Effector memory CD4-positive, alpha-beta T cell (primary cell): ENCODE data around the gene OR5H14.
"Not testable (repeated sequence)": the region's sequence is repeated elsewhere in the genome, so short reads cannot be mapped to it uniquely, and the experiment has no call there.

ENCODE experiments used
- DNase-seq, 3 donors: peaks; one replicate each; pipeline ENCODE4 v3.0.0-alpha.2; 2020
- H3K27ac ChIP-seq: 2 replicates; pipeline ENCODE4 v1.7.0; 2013; ENCODE audit warnings: mild to moderate bottlenecking, low read length, moderate library complexity; ENCODE audit not compliant: insufficient read depth, poor library complexity, severe bottlenecking
- H3K27me3 ChIP-seq: replicated peaks from 2 replicates; pipeline ENCODE4 v1.7.0; 2013; ENCODE audit warnings: mild to moderate bottlenecking, low read length; ENCODE audit not compliant: insufficient read depth, control insufficient read depth, poor library complexity, severe bottlenecking
- H3K36me3 ChIP-seq: 2 replicates; pipeline ENCODE4 v1.7.0; 2013; ENCODE audit warnings: mild to moderate bottlenecking, low read length, moderate library complexity; ENCODE audit not compliant: control insufficient read depth, insufficient read depth
- H3K4me1 ChIP-seq: 2 replicates; pipeline ENCODE4 v1.7.0; 2013; ENCODE audit warnings: low read length, mild to moderate bottlenecking; ENCODE audit not compliant: control insufficient read depth, insufficient read depth, poor library complexity, severe bottlenecking
- H3K4me3 ChIP-seq: 2 replicates; pipeline ENCODE4 v1.7.0; 2013; ENCODE audit warnings: low read length, low read depth, mild to moderate bottlenecking; ENCODE audit not compliant: insufficient read depth, poor library complexity, severe bottlenecking
- H3K9me3 ChIP-seq: 2 replicates; pipeline ENCODE4 v1.7.0; 2013; ENCODE audit warnings: mild to moderate bottlenecking, low read length, moderate library complexity; ENCODE audit not compliant: control insufficient read depth
- total RNA-seq, 3 donors: gene quantifications; one replicate each; lab custom pipeline; 2026; lab: John Stamatoyannopoulos, UW

The OR5H14 gene
- total RNA-seq, result 0 reads per million in 3 donors

DNA sequence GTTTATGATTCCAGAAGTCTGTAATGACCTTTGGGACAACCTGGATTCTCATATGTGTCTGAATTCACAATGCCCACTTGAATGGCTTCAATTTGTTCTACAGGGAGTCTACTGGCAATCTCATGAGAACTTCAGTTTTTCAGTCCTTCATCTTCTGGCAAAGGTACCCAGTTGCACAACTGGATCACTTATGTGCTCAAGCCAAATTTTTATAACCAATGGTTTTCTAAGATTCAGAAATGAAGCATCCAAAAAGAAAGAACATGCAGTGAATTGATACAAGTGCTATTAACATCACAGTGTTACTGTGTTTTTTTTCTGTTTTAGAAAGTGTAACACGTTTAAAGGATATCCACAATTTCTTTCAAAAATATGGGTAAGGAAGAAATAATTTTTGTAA is at the start of gene OR5H14:
Gene OR5H14, plus strand, starts transcription at position 301 of the 400 bp plus-strand sequence. CDS start 1,907 bp downstream, outside the sequence.
- Histone ChIP-seq H3K4me3 (no peak within 1 kb of the TSS), H3K4me1 (no peaks in the 10 kb centered on the region), H3K36me3 (no peaks in the 10 kb centered on the region), H3K9me3 (no peaks in the 10 kb centered on the region), H3K27ac (no peak within 1 kb of the TSS), H3K27me3 (no peaks in the 10 kb centered on the region)
- no peak for DNase-seq

DNA sequence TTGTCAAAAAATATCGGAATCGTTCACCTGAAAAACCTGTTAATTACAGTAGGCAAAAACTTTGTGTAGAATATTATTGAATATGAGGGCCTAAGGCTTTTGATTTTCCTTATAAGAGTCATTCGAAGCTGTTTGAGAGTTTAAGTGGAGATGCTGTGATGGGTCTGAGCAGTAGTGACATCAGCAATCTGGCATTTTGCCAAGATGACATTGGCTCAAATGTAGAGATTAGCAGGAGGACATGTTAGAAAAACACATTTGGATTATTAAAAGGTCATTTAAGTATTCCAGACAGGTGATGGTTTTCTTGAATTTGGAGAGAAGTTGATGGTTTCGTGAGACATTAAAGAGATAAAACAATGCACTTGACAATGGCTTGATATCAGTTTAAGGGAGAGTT is 47.4 kb upstream of the OR5H14 start:
- no peak overlapping the region for H3K27ac ChIP-seq
- H3K4me3 ChIP-seq, result no peak overlapping the region
- no peak for DNase-seq
- H3K27me3 ChIP-seq, result no peaks in the 10 kb centered on the region
- H3K4me1 ChIP-seq, result no peaks in the 10 kb centered on the region
- no peaks in the 10 kb centered on the region for H3K9me3 ChIP-seq
- H3K36me3 ChIP-seq, result no peaks in the 10 kb centered on the region

DNA sequence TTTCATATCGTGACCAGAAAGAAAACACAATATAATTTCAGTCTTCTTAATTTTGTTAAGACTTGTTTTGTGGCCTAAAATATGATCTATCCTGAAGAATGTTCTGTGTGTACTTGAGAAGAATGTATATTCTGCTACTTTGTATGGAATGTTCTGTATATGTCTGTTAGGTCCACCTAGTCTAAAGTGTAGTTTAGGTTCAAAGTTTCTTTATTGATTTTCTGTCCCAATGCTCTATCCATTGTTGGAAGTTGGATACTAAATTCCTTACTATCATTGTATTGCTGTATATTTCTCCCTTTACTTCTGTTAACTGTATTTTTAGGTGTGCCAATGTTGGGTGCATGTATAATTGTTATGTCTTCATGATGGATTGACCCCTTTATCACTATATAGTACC is 39.1 kb upstream of the OR5H14 start:
- no peaks in the 10 kb centered on the region for H3K9me3 ChIP-seq
- H3K4me1 ChIP-seq, result no peaks in the 10 kb centered on the region
- H3K4me3 ChIP-seq, result no peak overlapping the region
- no peak overlapping the region for H3K27ac ChIP-seq
- no peaks in the 10 kb centered on the region for H3K36me3 ChIP-seq
- no peaks in the 10 kb centered on the region for H3K27me3 ChIP-seq
- DNase-seq, result no peak

DNA sequence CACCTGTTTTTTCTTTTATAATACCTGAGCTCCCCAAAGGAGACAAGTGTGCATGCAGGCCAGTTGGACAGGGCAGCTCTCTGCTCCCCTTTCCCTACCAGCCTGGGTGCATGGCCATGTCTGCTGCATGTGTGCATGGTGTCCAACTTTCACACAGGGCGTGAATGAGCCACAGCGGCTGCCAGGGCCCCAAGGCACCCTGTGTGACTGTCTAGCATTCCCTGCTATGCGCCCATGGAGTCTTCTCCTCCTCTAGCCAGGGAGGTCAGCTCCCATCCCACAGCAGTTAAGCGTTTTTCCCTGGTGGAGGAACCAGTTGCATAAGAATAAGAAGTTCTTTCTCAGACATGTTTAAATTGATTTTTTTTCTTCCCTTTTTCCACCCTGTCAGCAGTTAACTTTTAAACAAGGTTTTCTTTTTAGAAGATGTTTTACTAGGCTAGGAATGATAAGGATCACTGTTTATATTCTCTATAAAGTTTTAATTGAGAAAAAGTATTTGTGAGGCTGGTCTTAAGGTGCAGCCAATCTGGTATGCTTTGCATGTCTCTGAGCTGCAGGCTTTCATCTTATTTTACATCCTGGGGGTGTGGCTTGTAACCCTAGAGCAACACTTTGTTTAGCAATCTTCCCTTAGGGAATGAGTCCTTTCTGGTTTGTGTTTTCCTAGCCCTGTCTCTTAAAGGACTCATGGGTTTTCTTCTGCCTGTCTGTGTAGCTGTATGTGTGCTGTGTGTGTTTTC is 37.3 kb upstream of the OR5H14 start:
- no peaks in the 10 kb centered on the region for H3K36me3 ChIP-seq
- H3K9me3 ChIP-seq, result no peaks in the 10 kb centered on the region
- H3K4me1 ChIP-seq, result no peaks in the 10 kb centered on the region

DNA sequence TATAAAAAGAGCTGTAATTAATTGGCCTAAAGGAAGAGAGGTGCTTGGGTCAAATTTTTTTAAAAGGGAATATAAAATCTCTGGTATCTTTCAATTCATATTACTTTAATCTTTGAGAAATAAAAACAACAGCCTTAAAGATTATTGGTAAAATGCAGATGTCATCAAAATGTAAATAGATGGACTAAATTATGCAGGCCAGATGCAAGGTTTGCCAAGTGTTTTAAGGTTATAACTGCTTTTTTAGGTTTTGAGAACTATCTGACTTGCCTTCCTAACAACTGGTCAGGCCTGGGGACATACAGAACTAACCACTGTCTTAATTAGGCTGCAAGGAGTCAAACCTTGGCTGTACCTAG is 36.8 kb upstream of the OR5H14 start:
- H3K27me3 ChIP-seq, result no peaks in the 10 kb centered on the region
- H3K4me1 ChIP-seq, result no peaks in the 10 kb centered on the region
- no peaks in the 10 kb centered on the region for H3K36me3 ChIP-seq
- H3K27ac ChIP-seq, result no peak overlapping the region
- H3K4me3 ChIP-seq, result no peak overlapping the region
- DNase-seq, result no peak
- no peaks in the 10 kb centered on the region for H3K9me3 ChIP-seq

More for the DNA sequence above, 37.3 kb upstream of the OR5H14 start:
- H3K27ac ChIP-seq, result no peak overlapping the region
- no peak overlapping the region for H3K4me3 ChIP-seq
- no peaks in the 10 kb centered on the region for H3K27me3 ChIP-seq
- DNase-seq, result no peak

DNA sequence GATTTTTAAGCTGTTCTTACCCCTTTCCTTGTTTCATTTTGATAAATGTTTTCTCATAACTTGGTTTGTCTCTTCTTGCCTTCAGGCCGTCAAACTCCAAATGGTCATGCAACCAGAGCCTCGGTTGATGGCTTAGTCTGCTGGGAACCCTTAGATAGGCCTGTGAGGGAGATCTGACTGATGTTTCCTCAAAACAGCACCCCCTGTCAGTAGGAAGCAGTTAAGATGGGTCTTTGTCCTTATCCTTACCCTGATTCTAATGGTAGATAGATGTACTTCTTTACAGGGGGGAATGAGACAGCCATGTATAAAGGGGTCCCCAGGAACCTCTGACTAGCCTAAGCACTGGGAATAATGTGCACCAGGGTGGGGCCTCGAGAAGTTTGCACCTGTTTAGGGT is 33.0 kb upstream of the OR5H14 start:
- Histone ChIP-seq H3K27ac (no peak overlapping the region), H3K27me3 (no peaks in the 10 kb centered on the region), H3K36me3 (no peaks in the 10 kb centered on the region), H3K4me3 (no peak overlapping the region), H3K4me1 (no peaks in the 10 kb centered on the region), H3K9me3 (no peaks in the 10 kb centered on the region)
- DNase-seq, result no peak

DNA sequence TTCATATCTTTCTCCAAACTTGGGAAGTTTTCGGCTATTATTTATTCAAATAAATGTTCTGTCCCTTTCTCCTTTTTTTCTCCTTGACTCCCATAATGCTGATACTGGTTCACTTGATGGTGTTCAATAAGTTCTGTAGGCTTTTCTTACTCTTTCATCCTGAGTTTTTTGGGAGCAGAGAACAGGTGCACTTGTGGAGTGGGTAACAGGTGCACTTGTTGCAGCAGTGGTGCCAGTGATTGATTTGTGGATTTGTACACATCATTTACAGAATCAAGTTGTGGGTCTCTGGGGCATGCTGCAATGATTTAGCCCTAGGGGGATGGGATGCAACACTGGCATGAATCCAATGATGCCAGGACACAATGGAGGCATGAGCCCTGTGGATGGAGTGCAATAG is 31.6 kb upstream of the OR5H14 start:
- Histone ChIP-seq H3K4me1 (no peaks in the 10 kb centered on the region), H3K27me3 (no peaks in the 10 kb centered on the region), H3K4me3 (no peak overlapping the region), H3K9me3 (no peaks in the 10 kb centered on the region), H3K36me3 (no peaks in the 10 kb centered on the region), H3K27ac (no peak overlapping the region)
- DNase-seq, result no peak

DNA sequence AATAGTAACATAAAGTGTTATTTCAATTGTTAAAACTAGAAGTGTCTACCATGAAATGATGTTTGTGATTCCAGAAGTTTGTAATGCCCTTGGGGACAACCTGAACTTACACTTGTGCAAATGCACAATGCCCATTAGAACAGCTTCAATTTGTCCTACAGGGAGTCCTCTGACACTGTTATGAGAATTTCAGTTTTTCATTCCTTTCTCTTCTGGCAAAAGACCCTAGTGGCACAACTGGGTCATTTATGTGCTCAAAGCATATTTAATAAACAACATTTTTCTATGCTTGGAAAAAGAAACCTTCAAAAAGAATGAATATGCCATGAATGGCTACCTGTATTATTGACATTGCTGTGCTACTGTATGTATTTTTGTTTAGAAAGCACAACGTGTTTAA is 16.9 kb upstream of the OR5H14 start, which contains the start of gene OR5H1:
Gene OR5H1, plus strand, starts transcription at position 301 of the 400 bp plus-strand sequence. CDS start 1,977 bp downstream, outside the sequence.
- Histone ChIP-seq H3K27me3 (no peaks in the 10 kb centered on the region), H3K27ac (no peak within 1 kb of the TSS), H3K4me1 (no peaks in the 10 kb centered on the region), H3K9me3 (no peaks in the 10 kb centered on the region), H3K36me3 (no peaks in the 10 kb centered on the region), H3K4me3 (no peak within 1 kb of the TSS)
- no peak for DNase-seq

DNA sequence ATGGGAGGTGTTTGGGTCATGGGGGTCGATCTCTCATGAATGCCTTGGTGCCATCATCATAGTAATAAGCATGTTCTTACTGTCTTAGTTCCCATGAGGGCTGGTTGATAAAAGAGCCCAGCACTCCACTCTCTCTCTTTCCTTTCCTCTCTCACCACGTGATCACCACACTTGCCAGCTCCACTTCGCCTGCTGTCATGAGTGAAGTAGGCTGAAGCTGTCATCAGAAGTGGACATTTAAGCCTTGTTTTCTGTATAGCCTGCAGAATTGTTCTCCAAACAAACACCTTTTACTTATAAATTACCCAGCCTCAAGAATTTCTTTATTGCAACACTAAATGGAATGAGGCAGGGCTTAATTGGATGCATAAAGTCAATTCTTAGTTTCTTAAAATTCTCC is 10.6 kb upstream of the OR5H14 start:
- no peak overlapping the region for H3K27ac ChIP-seq
- no peaks in the 10 kb centered on the region for H3K4me1 ChIP-seq
- DNase-seq, result no peak
- H3K27me3 ChIP-seq, result no peaks in the 10 kb centered on the region
- H3K4me3 ChIP-seq, result no peak overlapping the region
- H3K36me3 ChIP-seq, result no peaks in the 10 kb centered on the region
- no peaks in the 10 kb centered on the region for H3K9me3 ChIP-seq

DNA sequence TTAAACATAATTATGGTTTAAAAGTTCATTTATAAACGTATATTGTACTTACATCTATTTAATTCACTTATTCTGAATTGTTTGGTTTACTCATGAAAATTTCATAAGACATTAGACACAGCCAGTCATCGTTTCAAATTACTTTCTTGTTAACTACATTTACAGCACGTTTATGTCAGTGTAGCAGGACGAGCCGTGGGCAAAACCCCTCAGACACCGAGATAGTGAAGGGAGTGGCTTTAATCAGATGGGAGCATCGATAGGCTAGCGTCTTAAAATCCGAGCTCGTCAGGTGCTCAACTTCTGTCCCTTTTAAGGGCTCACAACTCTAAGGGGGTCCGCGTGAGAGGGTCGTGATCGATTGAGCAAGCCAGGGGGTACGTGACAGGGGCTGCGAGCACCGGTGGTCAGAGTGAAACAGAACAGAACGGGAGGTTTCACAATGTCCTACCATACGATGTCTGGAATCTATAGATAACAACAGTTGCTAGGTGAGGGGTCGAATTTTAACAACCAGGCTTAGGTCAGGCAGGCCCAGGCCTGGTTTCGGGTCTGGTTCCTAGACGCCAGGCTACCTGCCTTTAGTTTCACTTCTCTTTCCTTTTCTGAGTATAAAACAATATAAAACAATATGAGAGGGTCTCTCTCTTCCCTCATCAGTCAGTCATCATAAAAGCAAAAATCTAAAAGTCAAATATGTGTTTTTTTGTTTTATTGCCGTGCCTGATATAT is 9.3 kb upstream of the OR5H14 start:
- not testable (repeated sequence) for H3K36me3 ChIP-seq, H3K27ac ChIP-seq, DNase-seq

More for the DNA sequence above, 9.3 kb upstream of the OR5H14 start:
- not testable (repeated sequence) for H3K4me1 ChIP-seq, H3K4me3 ChIP-seq, H3K27me3 ChIP-seq, H3K9me3 ChIP-seq
